BLaER1 (cell line): ENCODE data around the gene PSMD8.

Source experiments
- H3K27ac ChIP-seq: shearing (Covaris generic); formaldehyde crosslinking; 2 replicates; pipeline ENCODE4 v1.8.1; 2022
- H3K27me3 ChIP-seq: shearing (Covaris generic); formaldehyde crosslinking; 2 replicates; pipeline ENCODE4 v1.8.1; 2022
- H3K36me3 ChIP-seq: shearing (Covaris generic); formaldehyde crosslinking; 2 replicates; pipeline ENCODE4 v1.8.1; 2022
- H3K4me1 ChIP-seq: shearing (Covaris generic); formaldehyde crosslinking; 2 replicates; pipeline ENCODE4 v1.8.1; 2022
- H3K4me2 ChIP-seq: shearing (Covaris generic); formaldehyde crosslinking; 2 replicates; pipeline ENCODE4 v1.8.1; 2022
- H3K4me3 ChIP-seq: shearing (Covaris generic); formaldehyde crosslinking; 2 replicates; pipeline ENCODE4 v1.8.1; 2022
- H3K9ac ChIP-seq: shearing (Covaris generic); formaldehyde crosslinking; 2 replicates; pipeline ENCODE4 v1.8.1; 2022
- H3K9me3 ChIP-seq: shearing (Covaris generic); formaldehyde crosslinking; 2 replicates; pipeline ENCODE4 v1.8.1; 2022
- H4K20me1 ChIP-seq: shearing (Covaris generic); formaldehyde crosslinking; 2 replicates; pipeline ENCODE4 v1.8.1; 2022
- Cebpa-rat ChIP-seq: shearing (Covaris generic); IDR thresholded peaks from 2 replicates; pipeline ENCODE4 v1.8.1; 2022

PSMD8 gene

GRCh38 chr19:38346837-38347236 lies 27.5 kb upstream of the PSMD8 start:
- Histone ChIP-seq H3K4me1 (peaks cover 2% of the 10 kb centered on the region), H3K9me3 (no peaks in the 10 kb centered on the region), H3K4me3 (no peak overlapping the region), H3K9ac (no peak overlapping the region), H3K27me3 (no peaks in the 10 kb centered on the region), H3K27ac (no peak overlapping the region), H3K36me3 (no peaks in the 10 kb centered on the region), H4K20me1 (no peaks in the 10 kb centered on the region), H3K4me2 (no peak overlapping the region)
- TF ChIP-seq Cebpa-rat, result no peak

GRCh38 chr19:38350883-38351282 lies 23.5 kb upstream of the PSMD8 start:
- Histone ChIP-seq H3K9me3 (no peaks in the 10 kb centered on the region), H3K27ac (no peak overlapping the region), H3K4me2 (no peak overlapping the region), H3K4me3 (no peak overlapping the region), H3K4me1 (peaks cover 17% of the 10 kb centered on the region), H3K27me3 (no peaks in the 10 kb centered on the region), H3K36me3 (no peaks in the 10 kb centered on the region), H3K9ac (no peak overlapping the region), H4K20me1 (no peaks in the 10 kb centered on the region)
- no peak for TF ChIP-seq Cebpa-rat

GRCh38 chr19:38351865-38352395 lies 22.4 kb upstream of the PSMD8 start:
- H3K9me3 ChIP-seq, result no peaks in the 10 kb centered on the region
- H3K27me3 ChIP-seq, result no peaks in the 10 kb centered on the region
- no peaks in the 10 kb centered on the region for H3K36me3 ChIP-seq
- H3K4me1 ChIP-seq, result peaks cover 17% of the 10 kb centered on the region
- peak overlapping the region; percentile 49 for H3K4me2 ChIP-seq
- peak overlapping the region; percentile 38; the same call in 1 of the 2 replicates for H3K27ac ChIP-seq
- H3K4me3 ChIP-seq, result no peak overlapping the region
- H3K9ac ChIP-seq, result no peak overlapping the region
- no peak for TF ChIP-seq Cebpa-rat
- no peaks in the 10 kb centered on the region for H4K20me1 ChIP-seq

GRCh38 chr19:38352611-38353010 lies 21.8 kb upstream of the PSMD8 start:
- Histone ChIP-seq H3K9ac (no peak overlapping the region), H3K4me3 (no peak overlapping the region), H3K4me1 (peaks cover 17% of the 10 kb centered on the region), H3K4me2 (peak overlapping the region; percentile 49), H3K36me3 (no peaks in the 10 kb centered on the region), H3K27me3 (no peaks in the 10 kb centered on the region), H3K9me3 (no peaks in the 10 kb centered on the region), H4K20me1 (no peaks in the 10 kb centered on the region), H3K27ac (peak overlapping the region; percentile 38; the same call in 1 of the 2 replicates)
- no peak for TF ChIP-seq Cebpa-rat

- H3K4me2 ChIP-seq, result no peak overlapping the region
- no peaks in the 10 kb centered on the region for H4K20me1 ChIP-seq
- H3K4me1 ChIP-seq, result peaks cover 17% of the 10 kb centered on the region
- H3K27ac ChIP-seq, result no peak overlapping the region
- no peaks in the 10 kb centered on the region for H3K9me3 ChIP-seq
- H3K36me3 ChIP-seq, result no peaks in the 10 kb centered on the region
- no peak for TF ChIP-seq Cebpa-rat
- peaks cover 21% of the 10 kb centered on the region for H3K27me3 ChIP-seq
- H3K4me3 ChIP-seq, result no peak overlapping the region
- H3K9ac ChIP-seq, result no peak overlapping the region
These were observed 18.3 kb upstream of the PSMD8 start for GRCh38 chr19:38355728-38356725.

- Histone ChIP-seq H3K4me2 (no peak overlapping the region), H3K27ac (no peak overlapping the region), H3K27me3 (peaks cover 27% of the 10 kb centered on the region), H3K36me3 (no peaks in the 10 kb centered on the region), H3K4me1 (peaks cover 14% of the 10 kb centered on the region), H3K9me3 (no peaks in the 10 kb centered on the region), H3K4me3 (no peak overlapping the region), H4K20me1 (no peaks in the 10 kb centered on the region), H3K9ac (no peak overlapping the region)
- no peak for TF ChIP-seq Cebpa-rat
These were observed 16.3 kb upstream of the PSMD8 start for GRCh38 chr19:38358071-38358470.

GRCh38 chr19:38359242-38360021 lies 14.9 kb upstream of the PSMD8 start:
- no peak overlapping the region for H3K4me3 ChIP-seq
- H3K36me3 ChIP-seq, result no peaks in the 10 kb centered on the region
- H3K27ac ChIP-seq, result no peak overlapping the region
- H4K20me1 ChIP-seq, result no peaks in the 10 kb centered on the region
- no peak overlapping the region for H3K9ac ChIP-seq
- H3K4me2 ChIP-seq, result no peak overlapping the region
- H3K27me3 ChIP-seq, result peaks cover 27% of the 10 kb centered on the region
- TF ChIP-seq Cebpa-rat, result no peak
- H3K9me3 ChIP-seq, result peaks cover 4% of the 10 kb centered on the region; the same call in 1 of the 2 replicates
- H3K4me1 ChIP-seq, result peaks cover 14% of the 10 kb centered on the region

- H3K36me3 ChIP-seq, result no peaks in the 10 kb centered on the region
- no peak overlapping the region for H3K4me3 ChIP-seq
- no peak overlapping the region for H3K4me2 ChIP-seq
- H4K20me1 ChIP-seq, result no peaks in the 10 kb centered on the region
- peaks cover 27% of the 10 kb centered on the region for H3K27me3 ChIP-seq
- H3K27ac ChIP-seq, result no peak overlapping the region
- peaks cover 13% of the 10 kb centered on the region for H3K9me3 ChIP-seq
- no peak for TF ChIP-seq Cebpa-rat
- H3K4me1 ChIP-seq, result peaks cover 14% of the 10 kb centered on the region
- H3K9ac ChIP-seq, result no peak overlapping the region
These were observed 14.0 kb upstream of the PSMD8 start for GRCh38 chr19:38360351-38360750.

- H3K9ac ChIP-seq, result peak overlapping the region; percentile 49; the same call in 1 of the 2 replicates
- peak overlapping the region; percentile 96 for H3K4me2 ChIP-seq
- peak overlapping the region; percentile 80 for H3K4me3 ChIP-seq
These were observed 13.3 kb upstream of the PSMD8 start for GRCh38 chr19:38360839-38361631.

More at GRCh38 chr19:38360839-38361631, 13.3 kb upstream of the PSMD8 start:
- no peaks in the 10 kb centered on the region for H3K36me3 ChIP-seq
- H3K4me1 ChIP-seq, result peaks cover 14% of the 10 kb centered on the region
- no peak overlapping the region for H3K27ac ChIP-seq
- TF ChIP-seq Cebpa-rat, result no peak
- peaks cover 17% of the 10 kb centered on the region for H3K9me3 ChIP-seq
- H3K27me3 ChIP-seq, result peaks cover 27% of the 10 kb centered on the region
- H4K20me1 ChIP-seq, result no peaks in the 10 kb centered on the region
